ENCODE data around the gene FOXP1. TPM values are rescaled to one million over a fixed set of nuclear protein-coding genes. Genes with fewer than 3 reads are reported as not detected.

The FOXP1 gene
- total RNA-seq, 4 donors from 2014 or later, result 13.2 to 46.6 (median 29.2) TPM

GRCh38 chr3:71097557-71097956, 486.0 kb downstream of the FOXP1 start:
- Histone ChIP-seq H3K36me3 (no peaks in the 10 kb centered on the region), H3K9me3 (no peaks in the 10 kb centered on the region), H3K4me3 (no peak overlapping the region), H3K27me3 (no peaks in the 10 kb centered on the region), H3K27ac (no peak overlapping the region), H3K4me1 (peaks cover 0 to 7% of the 10 kb centered on the region in 2 donors)
- in situ Hi-C loops (cut with MboI; ENCODE audit: low sequenced_read_pairs in 4 of 4) (loop anchor here in 1 of 4 donors (25.0 kb wide), 1 partner anchor 560 kb away; no protein-coding TSS in a partner anchor), intact Hi-C loops (cut with DNase I; ENCODE audit: low total_unique reads) (no loop called here)
- TF ChIP-seq CTCF (IDR thresholded peaks at IDR 0.05 in 4 of 5, conservative IDR thresholded peaks at IDR 0.05 in 1 of 5) (no peak), POLR2A (IDR thresholded peaks at IDR 0.05) (no peak)
- DNase-seq (no peak), ATAC-seq (no peak)

GRCh38 chr3:71095511-71096291, 487.8 kb downstream of the FOXP1 start:
- Histone ChIP-seq H3K27me3 (no peaks in the 10 kb centered on the region), H3K27ac (no peak overlapping the region)
- no peak for ATAC-seq

GRCh38 chr3:71094658-71095209, 488.8 kb downstream of the FOXP1 start:
- intact Hi-C loops (cut with DNase I; ENCODE audit: low total_unique reads) (no loop called here), in situ Hi-C loops (cut with MboI; ENCODE audit: low sequenced_read_pairs in 4 of 4) (loop anchor here in 1 of 4 donors (25.0 kb wide), 1 partner anchor 557 kb away; no protein-coding TSS in a partner anchor)
- no peaks in the 10 kb centered on the region for H3K9me3 ChIP-seq
- DNase-seq (no peak), ATAC-seq (no peak)
- no peak overlapping the region for H3K27ac ChIP-seq
- no peaks in the 10 kb centered on the region for H3K27me3 ChIP-seq
- no peak overlapping the region for H3K4me3 ChIP-seq
- H3K36me3 ChIP-seq, result no peaks in the 10 kb centered on the region
- TF ChIP-seq CTCF (IDR thresholded peaks at IDR 0.05 in 4 of 5, conservative IDR thresholded peaks at IDR 0.05 in 1 of 5) (no peak), POLR2A (IDR thresholded peaks at IDR 0.05) (no peak)
- H3K4me1 ChIP-seq, result no peaks in the 10 kb centered on the region

More at GRCh38 chr3:71095511-71096291, 487.8 kb downstream of the FOXP1 start:
- Histone ChIP-seq H3K9me3 (no peaks in the 10 kb centered on the region), H3K36me3 (no peaks in the 10 kb centered on the region), H3K4me1 (no peaks in the 10 kb centered on the region), H3K4me3 (no peak overlapping the region)
- DNase-seq, result no peak
- intact Hi-C loops (cut with DNase I; ENCODE audit: low total_unique reads), result no loop called here
- in situ Hi-C loops (cut with MboI; ENCODE audit: low sequenced_read_pairs in 4 of 4), result loop anchor here in 1 of 4 donors (25.0 kb wide), 1 partner anchor 558 kb away; no protein-coding TSS in a partner anchor
- TF ChIP-seq POLR2A (IDR thresholded peaks at IDR 0.05), result no peak
- TF ChIP-seq CTCF (IDR thresholded peaks at IDR 0.05 in 4 of 5, conservative IDR thresholded peaks at IDR 0.05 in 1 of 5), result no peak

- ATAC-seq (no peak), DNase-seq (no peak)
- intact Hi-C loops (cut with DNase I; ENCODE audit: low total_unique reads), result no loop called here
- H3K36me3 ChIP-seq, result no peaks in the 10 kb centered on the region
- H3K4me3 ChIP-seq, result no peak overlapping the region
- no peaks in the 10 kb centered on the region for H3K9me3 ChIP-seq
- H3K4me1 ChIP-seq, result no peaks in the 10 kb centered on the region
- TF ChIP-seq CTCF (IDR thresholded peaks at IDR 0.05 in 4 of 5, conservative IDR thresholded peaks at IDR 0.05 in 1 of 5), result no peak
- TF ChIP-seq POLR2A (IDR thresholded peaks at IDR 0.05), result no peak
- H3K27me3 ChIP-seq, result no peaks in the 10 kb centered on the region
- no peak overlapping the region for H3K27ac ChIP-seq
- in situ Hi-C loops (cut with MboI; ENCODE audit: low sequenced_read_pairs in 4 of 4), result loop anchor here in 1 of 4 donors (25.0 kb wide), 1 partner anchor 555 kb away; no protein-coding TSS in a partner anchor
Measured at GRCh38 chr3:71092665-71093064, 490.9 kb downstream of the FOXP1 start.
